WI38 (cell line): ENCODE results near the gene BANF2.

ENCODE experiments used
- H3K4me3 ChIP-seq: 2 replicates; pipeline ENCODE4 v1.5.1; 2011; ENCODE audit warnings: low read depth, mild to moderate bottlenecking, control low read depth, low read length
- TF ChIP-seq, protein P1 (sequence below): IDR thresholded peaks from 2 replicates; pipeline ENCODE4 v1.5.1; 2012; ENCODE audit warnings: low read depth, mild to moderate bottlenecking, control low read depth, low read length

BANF2 gene

GRCh38 chr20:17750722-17751045 lies 50.9 kb downstream of the BANF2 start:
- TF ChIP-seq, protein P1, sequence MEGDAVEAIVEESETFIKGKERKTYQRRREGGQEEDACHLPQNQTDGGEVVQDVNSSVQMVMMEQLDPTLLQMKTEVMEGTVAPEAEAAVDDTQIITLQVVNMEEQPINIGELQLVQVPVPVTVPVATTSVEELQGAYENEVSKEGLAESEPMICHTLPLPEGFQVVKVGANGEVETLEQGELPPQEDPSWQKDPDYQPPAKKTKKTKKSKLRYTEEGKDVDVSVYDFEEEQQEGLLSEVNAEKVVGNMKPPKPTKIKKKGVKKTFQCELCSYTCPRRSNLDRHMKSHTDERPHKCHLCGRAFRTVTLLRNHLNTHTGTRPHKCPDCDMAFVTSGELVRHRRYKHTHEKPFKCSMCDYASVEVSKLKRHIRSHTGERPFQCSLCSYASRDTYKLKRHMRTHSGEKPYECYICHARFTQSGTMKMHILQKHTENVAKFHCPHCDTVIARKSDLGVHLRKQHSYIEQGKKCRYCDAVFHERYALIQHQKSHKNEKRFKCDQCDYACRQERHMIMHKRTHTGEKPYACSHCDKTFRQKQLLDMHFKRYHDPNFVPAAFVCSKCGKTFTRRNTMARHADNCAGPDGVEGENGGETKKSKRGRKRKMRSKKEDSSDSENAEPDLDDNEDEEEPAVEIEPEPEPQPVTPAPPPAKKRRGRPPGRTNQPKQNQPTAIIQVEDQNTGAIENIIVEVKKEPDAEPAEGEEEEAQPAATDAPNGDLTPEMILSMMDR: no peak

DNA sequence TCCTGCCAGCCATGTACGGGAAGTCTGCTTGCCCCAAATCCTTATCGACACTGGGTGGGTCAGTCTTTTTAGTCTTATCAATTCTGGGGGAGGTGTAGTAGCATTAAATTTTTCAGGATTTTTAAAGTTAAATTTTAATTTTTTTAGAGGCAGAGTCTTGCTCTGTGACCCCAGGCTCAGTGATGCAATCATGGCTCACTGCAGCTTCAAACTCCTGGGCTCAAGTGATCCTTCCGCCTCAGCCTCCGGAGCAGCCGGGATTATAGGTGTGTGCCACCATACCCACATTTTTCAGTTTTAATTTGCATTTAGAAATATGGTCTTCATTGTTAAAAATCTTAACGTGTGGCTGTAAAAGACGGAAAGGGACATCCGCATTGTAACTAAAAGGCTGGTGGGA lies 51.9 kb downstream of the BANF2 start:
- H3K4me3 ChIP-seq: no peak overlapping the region
- TF ChIP-seq, protein P1: no peak

More at GRCh38 chr20:17750722-17751045, 50.9 kb downstream of the BANF2 start:
- no peak overlapping the region for H3K4me3 ChIP-seq

- TF ChIP-seq, protein P1: no peak
- H3K4me3 ChIP-seq: no peak overlapping the region
Observed at GRCh38 chr20:17752459-17752858, 52.7 kb downstream of the BANF2 start.

DNA sequence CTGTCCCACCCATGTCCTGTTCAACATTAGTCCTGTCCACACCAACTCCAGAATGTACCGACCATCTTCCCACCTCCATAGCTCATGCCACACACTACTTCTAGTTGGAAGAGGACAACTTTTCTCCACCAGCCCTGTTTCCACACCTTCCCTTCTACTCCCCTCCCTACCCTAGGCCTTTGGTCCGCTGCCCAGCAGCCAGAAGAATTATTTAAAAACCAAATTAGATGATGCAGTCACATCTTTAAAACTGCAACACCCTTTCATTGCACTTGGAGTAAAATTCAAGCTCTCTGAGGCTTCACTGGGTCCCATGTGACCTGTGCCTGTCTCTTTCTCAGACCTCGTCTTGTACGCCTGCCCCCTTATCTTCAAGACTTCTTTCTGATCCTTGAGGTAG lies 53.8 kb downstream of the BANF2 start:
- TF ChIP-seq, protein P1: no peak
- no peak overlapping the region for H3K4me3 ChIP-seq

GRCh38 chr20:17756529-17756928 lies 56.8 kb downstream of the BANF2 start:
- TF ChIP-seq, protein P1: no peak
- no peak overlapping the region for H3K4me3 ChIP-seq

- H3K4me3 ChIP-seq: no peak overlapping the region
- TF ChIP-seq, protein P1: no peak
Observed at GRCh38 chr20:17757496-17757895, 57.7 kb downstream of the BANF2 start.

DNA sequence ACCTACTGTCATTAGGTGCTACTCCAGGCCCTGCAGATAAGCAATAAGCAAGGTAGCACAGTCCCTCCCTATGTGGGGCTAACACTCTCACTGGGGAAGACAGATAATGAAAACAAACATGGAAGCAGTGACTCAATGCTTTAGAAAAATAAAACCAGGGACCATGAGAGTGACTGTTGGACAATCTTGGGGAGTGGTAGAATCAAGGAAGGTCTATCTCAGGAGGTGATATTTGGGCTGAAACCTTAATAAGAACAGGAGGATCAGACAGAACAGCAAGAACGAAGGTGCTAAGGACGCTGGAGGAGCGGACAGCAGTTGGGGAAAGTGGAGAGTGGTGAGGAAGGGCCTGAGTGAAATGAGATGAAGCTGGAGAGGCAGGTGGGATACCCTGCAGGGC lies 58.2 kb downstream of the BANF2 start:
- TF ChIP-seq, protein P1: no peak
- H3K4me3 ChIP-seq: no peak overlapping the region
